Measurements from ENCODE around the gene WIPF1.
"Not testable (repeated sequence)": the region's sequence is repeated elsewhere in the genome, so short reads cannot be mapped to it uniquely, and the experiment has no call there.

Gene WIPF1

DNA sequence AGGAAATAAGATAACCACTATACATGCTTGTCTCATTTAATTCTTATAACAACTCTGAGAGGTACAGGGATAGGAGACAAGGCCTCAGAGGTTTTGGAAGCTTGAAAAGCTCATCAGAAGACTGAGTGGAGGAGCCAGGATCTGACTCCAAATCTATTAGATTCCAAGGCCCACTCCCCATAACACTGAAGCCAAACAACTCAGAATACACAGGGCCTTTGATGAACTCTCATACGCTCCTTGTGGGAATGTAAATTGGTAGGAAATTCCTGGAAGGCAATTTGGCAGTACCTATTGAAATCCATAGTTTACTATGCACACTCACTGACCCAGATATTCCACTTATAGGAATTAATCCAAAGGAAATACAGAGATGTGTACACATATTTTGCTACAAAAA is 27.9 kb downstream of the WIPF1 start:
- no peak for DNase-seq

DNA sequence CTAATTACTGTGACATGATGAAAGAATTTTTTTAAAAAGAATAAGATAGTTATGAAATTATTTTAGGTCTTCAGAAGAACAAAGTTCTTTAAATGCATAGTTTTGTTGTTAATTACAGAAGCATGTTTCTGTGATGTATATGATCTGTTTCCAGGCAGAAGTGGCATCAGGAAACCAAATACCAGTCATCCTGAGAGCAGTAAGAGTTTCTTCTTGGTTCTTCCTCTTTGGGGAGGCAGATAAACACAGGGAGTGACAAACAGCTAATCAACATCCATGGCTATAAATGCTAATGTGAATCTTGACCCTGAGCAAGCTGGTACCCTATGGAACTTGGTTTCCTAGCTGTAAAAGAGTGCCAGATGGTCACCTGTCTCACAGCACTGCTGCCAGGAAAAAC is 29.2 kb downstream of the WIPF1 start:
- DNase-seq: no peak

DNA sequence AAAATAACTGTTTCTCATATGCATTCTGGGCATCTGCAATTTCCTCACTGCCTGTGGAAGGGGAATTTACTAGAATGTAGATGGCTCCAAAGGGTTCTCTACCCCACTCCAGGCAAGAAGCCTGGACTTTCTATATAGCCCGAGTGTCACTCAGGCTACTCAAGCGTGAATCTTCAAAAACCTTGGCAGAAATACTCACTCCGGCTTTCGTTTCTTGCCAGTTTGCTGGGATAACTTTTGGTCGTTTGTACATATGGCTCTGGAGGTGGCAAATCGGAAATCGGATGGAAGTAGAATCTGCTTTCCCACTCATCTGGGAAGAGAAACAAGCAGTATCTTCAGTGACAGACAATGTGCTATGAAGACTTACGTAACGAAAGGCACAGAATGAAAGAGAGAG is 30.7 kb downstream of the WIPF1 start:
- DNase-seq: no peak

DNA sequence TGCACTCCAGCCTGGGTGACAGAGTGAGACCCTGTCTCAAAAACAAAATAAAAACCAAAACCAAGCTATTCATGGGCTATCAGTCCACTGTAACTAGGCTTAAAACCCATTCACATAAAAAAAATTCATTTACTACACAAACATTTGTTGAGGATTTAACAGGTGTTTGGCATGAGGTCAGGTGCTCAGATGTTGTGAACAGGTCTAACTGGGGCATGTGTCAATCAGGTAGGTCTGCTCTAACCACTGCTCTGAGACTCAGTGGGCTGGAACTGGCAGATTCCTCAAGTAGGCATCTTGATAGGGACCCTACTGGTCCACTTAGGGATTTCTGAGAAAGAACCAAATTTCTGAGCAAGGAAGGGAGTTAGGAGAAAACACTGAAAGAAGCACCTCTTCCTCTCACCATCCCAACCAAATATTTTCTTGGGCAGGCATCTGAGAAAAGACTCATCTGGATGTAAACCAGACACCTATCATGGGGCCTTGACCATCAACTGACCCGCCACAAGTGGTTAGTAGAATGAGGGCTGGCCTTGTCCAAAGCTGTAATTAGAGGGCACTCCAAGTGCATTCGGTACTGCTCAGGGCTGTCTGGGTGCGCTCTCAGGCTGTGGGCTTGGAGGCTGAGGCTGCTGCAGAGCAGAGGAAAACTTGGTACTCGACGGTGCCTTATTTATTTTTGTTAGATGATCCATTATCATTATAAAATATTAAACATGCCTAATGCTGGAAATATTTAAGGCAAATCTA is 33.9 kb downstream of the WIPF1 start:
- DNase-seq: no peak

DNA sequence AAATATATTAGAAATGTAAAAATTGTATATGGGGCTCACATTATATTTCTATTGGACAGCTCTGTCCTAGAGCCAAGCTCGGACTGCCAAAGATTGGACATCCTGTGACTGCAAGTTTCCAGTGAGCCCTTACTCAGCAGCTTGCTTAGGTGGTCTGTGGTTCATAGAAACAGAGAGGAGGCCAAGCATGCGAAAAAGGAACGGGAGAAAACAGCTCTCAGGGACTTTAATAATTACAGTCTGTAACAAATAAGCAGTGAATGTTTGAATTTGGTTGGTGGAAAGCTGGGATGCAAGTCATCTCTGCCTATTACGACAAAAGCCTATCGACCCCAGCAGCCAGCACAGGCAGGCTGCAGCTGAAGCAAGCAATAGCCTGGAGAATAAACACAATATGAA is 35.6 kb downstream of the WIPF1 start:
- no peak for DNase-seq

DNA sequence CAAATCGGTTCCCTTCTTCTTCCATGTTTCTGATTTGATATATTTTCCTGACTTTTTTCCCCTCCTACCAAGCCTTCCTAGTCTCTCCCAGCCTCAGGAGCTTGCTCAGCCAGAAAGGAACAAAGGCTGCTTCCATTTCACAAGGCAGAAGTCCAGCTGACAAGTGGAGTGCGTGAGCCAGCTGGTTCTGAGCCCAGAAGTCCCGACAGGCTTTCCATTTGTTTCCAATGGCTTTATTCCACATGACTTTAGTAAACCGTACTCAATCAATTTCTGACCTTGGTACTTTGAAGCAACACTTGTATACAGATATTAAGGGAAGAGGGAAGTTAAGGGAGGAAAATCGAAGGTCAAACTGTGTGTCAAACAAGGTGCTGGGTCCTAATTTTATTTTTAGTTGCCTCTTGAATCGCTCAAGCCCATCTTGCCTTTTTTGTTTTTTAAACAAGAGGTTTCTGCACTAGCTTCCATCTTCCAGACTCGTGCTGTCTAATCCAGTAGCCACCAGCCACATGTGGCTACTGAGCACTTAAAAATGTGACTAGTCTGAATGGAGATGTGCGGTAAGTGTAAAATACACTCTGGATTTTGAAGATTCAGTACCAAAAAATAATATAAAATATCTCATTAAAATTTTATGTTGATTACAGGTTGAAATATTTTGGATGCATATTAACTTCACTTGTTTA is 36.2 kb downstream of the WIPF1 start:
- no peak for DNase-seq

DNA sequence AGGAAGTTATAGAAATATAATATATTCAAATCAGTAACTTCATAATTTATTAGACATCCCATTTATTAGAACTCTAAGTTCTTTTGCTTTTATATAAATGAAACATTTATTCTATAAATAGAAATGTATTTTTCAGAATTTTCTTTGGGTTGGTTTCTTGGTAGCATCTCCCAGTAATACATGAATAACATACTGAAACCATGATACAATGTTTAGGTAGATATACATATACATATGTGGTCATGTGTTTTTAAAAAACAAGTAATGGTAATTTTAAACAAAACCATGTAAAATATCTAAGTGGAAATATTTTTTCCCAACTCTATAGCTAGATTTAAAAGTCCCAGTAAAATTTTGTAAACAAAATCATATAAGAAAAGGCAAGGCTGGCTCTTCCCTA is 36.9 kb downstream of the WIPF1 start:
- no peak for DNase-seq

DNA sequence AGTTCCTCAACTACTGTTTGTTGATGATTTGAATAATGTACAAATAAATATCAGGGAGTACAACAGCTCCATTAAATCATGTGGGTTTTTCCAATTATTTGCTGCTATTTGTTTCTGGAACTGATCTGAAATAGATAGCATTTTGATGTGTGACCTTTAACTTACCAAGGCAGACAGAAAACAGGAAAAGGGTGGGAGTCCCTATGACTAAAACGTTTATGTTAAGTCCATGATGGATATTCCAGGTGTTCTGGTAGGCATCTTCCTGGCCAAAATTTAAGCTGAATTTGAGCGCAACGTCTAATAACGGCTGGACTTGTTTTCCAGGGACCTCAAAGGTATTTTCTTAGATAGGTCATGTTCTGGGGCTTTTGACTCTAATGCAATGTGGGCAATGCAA is 41.6 kb downstream of the WIPF1 start:
- no peak for DNase-seq

DNA sequence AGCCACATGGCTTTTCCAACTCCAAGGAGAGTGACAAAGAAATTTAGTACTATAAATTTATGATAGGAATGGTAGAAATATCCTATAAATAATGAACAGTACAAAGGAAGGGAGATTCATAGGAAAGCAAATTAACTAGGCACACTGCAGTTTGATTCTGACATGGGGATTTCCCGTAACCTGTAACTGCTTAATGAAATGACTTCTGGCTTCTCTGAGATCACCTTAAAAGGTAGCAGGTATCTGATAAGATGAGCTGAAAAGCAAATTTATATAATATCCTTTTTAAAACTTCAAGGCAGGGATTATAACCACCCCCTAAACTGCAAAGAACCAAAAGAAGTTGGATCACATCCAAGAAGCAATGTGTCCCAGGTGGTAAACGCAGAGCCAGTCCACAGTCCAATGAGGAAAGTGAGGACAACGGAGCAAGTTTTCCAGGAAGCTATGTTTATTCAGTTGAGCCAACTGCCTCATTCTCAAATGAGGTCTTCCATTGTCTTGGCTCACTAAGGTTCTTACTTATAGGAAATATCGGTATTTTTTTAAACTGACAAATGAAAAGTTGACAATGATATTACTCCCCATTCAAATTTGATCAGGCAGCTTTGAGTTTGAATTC is 43.0 kb downstream of the WIPF1 start:
- no peak for DNase-seq

DNA sequence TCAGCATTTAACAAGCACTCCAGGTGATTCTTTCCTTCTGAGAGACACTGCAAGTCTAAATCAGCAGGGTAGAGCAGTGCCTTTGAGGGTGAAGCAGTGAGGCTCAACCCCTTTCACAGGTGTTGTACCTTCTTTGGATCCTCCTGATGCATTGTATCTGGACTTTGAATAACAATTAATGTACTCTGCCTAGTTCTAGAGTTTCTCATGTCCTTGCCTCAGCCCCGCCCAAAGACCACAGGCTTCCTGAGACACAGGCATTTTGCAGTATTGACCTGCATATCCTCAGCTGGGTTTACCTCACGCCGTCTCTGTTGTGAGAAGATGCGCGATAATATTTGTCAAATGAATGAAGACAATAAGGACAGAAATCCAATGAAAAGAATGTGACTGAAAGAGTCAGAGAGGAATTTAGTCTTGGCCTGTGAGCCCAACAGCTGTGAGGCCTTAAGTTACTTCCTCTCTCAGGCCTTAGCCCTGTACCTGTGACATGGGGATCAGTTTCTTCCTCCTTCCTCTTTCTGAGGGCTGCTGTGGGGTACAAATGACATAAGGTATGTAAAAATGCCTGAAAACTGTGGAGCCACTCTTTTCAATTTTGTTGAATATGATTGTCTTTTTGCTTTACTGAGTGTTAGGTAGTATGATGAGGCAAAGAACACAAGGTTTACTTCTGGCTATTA is 43.7 kb downstream of the WIPF1 start:
- no peak for DNase-seq

DNA sequence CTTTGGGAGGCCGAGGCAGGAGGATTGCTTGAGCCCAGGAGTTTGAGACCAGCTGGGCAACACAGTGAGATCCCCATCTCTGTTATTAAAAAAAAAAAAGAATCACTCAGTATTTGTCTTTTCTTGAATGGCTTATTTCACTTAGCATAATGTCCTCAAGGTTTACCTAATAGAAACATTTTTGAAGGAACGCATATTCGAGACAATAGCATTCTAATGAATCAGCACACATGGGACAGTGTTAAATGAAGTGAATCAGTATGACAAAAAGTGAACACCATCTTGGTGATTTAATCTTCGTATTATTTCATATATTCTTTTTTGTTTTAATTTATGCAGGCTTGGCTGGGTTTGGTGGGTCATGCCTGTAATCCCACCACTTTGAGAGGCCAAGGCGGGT is 44.7 kb downstream of the WIPF1 start:
- no peak for DNase-seq

DNA sequence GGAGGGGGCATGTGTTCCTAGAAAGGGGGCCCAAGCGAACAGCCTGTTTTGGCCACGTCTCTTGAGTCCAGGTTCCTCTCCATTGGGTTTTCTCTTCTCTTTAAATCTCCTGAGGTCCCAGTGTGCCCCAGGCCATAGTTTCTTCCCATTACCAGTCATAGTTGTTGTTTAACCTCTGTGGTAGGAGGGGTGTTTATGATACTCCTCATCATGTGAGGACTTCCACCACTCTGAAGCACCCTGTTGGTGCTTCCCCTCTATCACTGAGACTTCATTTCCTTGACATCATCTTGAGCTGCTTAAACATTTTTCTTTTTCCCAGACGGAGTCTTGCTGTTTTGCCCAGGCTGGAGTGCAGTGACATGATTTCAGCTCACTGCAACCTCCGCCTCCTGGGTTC is 45.9 kb downstream of the WIPF1 start:
- no peak for DNase-seq

DNA sequence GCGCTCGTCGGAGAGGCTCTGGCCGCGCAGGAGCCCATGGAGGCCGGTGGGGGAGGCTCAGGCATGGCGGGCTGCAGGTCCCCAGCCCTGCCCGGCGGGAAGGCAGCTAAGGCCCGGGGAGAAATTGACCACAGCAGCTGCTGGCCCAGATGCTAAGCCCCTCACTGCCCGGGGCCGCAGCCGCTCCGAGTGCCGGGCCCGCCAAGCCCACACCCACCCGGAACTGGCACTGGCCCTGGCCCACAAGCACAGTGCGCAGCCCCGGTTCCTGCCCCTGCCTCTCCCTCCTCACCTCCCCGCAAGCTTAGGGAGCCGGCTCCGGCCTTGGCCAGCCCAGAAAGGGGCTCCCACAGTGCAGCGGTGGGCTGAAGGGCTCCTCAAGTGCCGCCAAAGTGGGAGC is 49.0 kb downstream of the WIPF1 start:
- DNase-seq: not testable (repeated sequence)

DNA sequence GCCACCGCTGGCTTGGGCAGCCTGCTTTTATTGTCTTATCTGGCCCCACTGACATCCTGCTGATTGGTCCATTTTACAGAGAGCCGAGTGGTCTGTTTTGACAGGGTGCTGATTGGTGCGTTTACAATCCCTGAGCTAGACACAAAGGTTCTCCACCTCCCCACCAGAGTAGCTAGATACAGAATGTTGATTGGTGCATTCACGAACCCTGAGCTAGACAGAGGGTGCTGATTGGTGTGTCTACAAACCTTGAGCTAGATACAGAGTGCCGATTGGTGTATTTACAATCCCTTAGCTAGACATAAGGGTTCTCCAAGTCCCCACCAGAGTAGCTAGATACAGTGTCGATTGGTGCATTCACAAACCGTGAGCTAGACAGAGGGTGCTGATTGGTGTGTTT is 49.6 kb downstream of the WIPF1 start:
- not testable (repeated sequence) for DNase-seq

DNA sequence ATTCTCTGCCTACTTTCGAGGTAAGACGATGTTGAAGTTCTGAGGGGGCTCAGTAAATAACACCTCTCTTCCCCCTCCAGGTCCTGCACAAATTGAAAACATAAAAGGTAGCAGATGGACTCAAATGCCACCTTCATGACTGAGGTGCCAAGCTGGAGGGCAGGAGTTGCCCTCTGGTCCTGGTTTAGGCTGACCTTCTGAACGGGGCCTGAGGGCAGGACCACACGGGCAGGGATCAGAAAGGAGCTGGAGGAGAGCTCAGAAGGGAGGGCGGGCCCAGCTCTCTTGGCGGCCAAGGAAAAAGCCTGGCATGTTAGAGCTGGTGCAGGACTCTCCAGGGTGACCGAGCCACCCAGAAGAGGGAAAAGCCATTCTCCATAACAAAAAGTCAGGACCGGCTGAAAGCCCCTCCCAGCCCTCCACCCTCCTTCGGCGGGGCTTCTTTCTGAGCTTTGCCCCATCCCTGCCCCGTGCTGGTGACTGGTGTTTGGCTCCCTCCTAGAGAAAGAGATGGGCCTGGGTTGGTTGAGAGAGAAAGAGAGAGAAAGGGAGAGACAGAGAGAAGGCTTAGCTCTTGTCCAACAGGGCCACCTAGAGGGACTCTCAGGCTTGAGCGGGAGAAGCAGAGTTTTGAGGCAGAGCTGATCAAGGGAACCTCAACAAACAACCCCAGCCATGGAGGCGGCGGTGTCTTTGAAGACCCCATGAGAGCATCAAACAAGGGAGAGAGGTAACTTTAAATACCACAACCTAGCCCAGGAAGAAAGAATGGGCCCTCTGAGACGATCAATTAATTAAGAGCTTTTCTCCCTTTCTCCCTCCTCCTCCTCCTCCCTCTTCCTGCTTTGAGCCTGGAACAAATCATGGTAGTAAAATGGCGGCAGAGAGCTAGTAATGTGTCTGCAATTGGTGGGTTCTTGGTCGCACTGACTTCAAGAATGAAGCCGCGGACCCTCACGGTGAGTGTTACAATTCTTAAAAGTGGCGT is 50.8 kb downstream of the WIPF1 start:
- DNase-seq: no peak

DNA sequence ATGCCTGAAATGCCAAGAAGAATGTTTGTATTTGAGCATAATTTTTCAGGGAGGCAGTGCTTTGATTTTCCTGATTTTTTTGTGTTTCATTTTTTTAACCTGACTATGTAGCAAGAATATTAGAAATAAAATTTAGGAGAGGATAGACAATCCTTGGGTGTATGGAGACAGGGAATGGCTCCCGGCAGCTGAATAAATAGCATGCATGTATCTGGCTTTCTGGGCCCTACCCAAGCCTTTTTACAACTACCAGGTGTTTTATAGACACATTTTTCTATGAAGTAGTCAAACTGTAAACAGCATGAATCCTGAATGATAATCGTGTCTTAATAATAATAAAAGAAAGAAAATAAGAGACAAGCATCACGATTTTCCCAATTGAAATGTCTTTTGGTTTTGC is 52.4 kb downstream of the WIPF1 start:
- DNase-seq: no peak

DNA sequence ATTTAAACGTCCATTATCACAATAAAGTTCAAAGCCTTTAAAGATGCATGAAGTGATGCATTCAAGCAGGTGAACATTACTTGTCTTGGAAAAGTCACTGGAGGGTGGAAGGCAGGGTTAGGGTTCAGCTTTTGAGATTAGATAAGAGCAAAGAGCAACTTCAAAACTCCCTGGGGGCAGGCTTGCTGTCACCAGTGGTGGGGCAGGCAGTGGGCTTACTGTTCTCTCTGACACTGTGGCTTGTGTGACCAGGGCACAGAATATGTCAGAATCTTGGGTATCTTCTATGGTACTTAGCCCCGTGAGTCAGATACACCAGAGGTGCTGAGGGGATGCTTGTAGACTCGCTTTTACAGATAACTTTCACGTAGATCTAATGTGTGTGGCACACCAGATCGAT is 52.8 kb downstream of the WIPF1 start:
- no peak for DNase-seq

DNA sequence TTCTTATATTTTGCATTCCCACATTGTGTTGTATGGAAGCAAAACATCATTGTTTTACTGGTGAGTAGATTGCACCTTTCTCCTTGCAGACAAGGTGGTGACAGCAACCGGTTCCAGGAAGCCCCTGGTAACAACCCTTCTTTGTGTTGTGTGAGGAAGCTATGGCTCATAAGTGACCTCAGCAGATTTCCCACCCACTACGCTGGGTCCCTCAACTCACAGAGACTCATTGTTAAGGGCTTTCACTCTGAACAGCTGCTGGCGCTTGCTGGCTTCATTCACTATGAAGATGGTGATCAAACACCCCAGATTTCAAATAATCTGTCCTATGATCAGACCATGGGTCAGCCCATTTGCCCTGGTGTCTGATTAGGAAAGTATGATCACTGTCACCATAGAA is 53.4 kb downstream of the WIPF1 start:
- no peak for DNase-seq

DNA sequence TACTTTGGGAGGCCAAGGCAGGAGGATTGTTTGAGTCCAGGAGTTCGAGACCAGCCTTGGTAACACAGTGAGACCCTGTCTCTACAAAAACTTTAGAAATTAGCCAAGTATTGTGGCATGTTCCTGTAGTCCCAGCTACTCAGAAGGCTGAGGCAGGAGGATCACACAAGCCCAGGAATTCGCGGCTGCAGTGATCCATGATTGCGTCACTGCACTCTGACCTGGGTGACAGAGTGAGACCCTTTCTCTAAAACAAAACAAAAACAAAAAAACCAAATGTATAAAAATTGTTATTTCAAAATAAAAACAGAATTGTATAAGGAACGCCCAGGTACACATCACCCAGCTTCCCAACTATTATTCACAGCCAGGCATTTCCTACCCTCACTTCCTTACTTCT is 56.7 kb downstream of the WIPF1 start:
- no peak for DNase-seq

DNA sequence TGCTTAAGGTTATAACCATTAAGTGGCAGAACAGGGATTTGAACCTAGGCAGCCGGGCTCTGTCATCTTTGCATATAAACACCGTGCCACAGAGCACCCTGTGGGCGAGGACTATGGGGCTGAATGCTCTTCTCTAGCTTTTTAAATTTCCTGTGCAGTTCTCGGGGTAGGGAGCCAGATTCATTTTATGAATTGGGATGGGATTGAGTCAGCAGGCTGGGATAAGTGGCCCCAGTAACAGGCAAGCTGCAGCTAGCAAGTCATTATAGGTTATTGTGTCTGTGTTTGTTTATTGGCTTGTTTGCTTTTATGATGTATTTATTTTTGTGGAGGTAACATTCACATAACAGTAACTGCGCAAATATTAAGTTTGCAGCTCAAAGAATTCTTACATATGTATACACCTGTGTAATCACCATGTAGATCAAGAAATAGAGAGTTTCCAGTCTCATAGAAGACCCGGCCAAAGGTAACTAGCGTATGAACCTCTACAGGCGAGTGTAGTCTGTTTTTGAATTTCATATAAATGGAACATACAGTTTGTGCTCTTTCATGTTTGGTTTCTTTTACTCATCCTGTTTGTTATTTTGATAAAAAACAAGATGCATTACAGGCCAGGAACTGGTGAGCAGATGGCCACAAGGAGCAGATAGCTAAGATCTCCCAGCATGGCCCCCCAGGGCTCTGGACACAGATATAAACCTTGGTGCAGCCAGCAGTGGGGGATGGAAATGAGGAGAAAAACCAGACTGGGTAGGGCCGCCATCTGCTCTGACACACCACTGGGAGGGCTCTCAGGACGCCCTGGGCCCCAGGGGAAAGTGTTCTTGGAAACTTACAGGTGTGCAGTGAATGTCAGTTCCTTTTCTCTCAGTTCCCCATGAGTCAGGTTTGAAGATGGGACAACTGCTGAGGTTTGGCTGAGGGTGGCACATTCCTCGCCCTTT is 61.6 kb downstream of the WIPF1 start:
- no peak for DNase-seq

DNA sequence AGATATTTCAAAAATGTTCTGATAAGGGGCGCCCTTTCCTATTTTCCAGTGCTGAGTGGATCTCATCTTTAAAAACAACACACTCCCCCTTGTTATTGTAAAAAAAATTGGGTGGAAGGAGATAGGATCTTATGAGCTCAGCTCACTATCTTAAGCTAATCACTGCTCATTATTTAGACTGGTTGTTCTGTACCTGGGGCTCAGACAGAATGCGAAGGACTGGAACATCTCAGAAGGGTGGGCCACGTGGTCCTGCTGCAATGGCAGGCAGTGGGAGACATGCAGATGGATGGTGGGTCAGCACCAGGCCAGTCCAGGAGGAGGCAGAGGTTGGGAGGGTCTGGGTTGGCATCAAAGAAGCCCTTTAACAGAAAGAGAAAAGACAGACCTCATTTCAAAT is 62.5 kb downstream of the WIPF1 start:
- no peak for DNase-seq
